Measurements from ENCODE around the gene SCP2.
A peak's percentile ranks its signal among the peaks of the same experiment; 100 is the strongest.

Gene SCP2

DNA sequence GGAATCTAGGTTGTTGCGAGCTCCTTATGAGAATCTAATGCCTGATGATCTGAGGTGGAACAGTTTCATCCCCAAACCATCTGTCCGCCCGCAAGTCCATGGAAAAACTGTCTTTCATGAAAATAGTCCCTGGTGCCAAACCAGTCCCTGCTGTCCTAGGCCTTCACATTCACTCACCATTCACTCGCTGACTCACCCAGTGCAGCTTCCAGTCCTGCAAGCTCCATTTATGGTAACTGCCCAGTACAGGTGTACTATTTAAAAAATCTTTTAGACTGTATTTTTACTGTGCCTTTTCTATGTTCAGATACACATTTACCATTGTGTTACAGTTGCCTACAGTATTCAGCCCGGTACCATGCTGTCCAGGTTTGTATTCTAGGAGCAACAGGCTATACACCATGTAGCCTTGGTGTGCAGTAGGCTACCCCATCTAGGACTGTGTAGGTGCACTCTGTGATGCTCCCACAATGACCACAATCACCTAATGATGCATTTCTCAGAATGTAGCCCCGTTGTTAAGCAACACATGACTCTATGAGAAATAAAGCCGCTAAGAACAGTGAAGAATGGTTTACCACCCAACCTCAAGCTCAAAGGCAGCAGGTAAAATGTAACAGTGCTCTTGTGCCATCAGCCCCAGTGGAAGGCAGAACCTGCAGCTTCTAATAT is 7.9 kb upstream of the SCP2 start:
- no peak overlapping the region for H3K4me3 ChIP-seq (ENCODE audit: low read depth, low read length)
- ChIA-PET POLR2A (no interaction called here), CTCF (interaction anchor here (1.0 to 2.1 kb wide), 4 partner anchors 8 to 267 kb away, joined by 3 to 6 read pairs (median 4); partner anchors contain the start of gene SCP2)
- TF ChIP-seq, protein P1, sequence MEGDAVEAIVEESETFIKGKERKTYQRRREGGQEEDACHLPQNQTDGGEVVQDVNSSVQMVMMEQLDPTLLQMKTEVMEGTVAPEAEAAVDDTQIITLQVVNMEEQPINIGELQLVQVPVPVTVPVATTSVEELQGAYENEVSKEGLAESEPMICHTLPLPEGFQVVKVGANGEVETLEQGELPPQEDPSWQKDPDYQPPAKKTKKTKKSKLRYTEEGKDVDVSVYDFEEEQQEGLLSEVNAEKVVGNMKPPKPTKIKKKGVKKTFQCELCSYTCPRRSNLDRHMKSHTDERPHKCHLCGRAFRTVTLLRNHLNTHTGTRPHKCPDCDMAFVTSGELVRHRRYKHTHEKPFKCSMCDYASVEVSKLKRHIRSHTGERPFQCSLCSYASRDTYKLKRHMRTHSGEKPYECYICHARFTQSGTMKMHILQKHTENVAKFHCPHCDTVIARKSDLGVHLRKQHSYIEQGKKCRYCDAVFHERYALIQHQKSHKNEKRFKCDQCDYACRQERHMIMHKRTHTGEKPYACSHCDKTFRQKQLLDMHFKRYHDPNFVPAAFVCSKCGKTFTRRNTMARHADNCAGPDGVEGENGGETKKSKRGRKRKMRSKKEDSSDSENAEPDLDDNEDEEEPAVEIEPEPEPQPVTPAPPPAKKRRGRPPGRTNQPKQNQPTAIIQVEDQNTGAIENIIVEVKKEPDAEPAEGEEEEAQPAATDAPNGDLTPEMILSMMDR (IDR thresholded peaks at IDR 0.05; ENCODE audit: insufficient read depth, low read length, missing control alignments): no peak
- DNase-seq (ENCODE audit: low read depth, low spot score): no peak

DNA sequence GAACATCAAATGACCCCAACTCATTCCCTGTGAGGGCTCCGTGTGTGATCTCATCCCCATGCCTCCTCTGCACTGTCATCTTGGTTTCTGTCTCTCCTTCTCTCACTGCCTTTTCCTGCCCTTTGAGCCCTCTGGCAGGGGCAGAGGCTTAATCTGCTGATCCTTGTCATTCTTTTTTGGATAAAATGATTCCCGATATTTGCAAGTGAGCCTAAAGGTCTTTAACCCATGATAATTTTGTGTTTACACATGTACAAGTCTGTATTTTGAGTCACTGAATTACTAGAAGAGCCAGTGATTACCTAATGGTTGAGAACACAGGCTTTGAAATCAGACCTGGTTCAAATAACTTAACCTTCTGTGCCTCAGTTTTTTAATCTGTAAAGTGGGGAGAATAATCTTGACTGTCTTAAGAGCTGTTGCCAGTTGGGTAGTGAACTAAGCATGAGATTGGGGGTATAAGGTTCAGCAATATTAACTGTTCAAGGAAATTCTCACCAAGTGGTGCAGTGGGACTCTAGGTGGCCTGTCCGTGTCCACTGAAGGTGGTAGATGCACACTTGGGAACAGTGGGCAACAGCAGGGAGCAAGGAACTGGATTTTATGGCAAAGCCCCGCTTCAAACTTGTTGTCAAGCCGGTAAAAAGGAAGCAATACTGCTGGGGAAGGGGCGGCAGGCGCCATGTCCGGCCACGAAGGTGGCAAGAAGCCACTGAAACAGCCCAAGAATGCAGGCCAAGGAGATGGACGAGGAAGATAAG is 7.2 kb upstream of the SCP2 start:
- no peak for DNase-seq (ENCODE audit: low read depth, low spot score)
- CTCF ChIA-PET: interaction anchor here (0.8 to 2.1 kb wide), 4 partner anchors 11 to 267 kb away, joined by 3 to 7 read pairs (median 4); no protein-coding TSS in a partner anchor
- H3K4me3 ChIP-seq (ENCODE audit: low read depth, low read length): no peak overlapping the region
- POLR2A ChIA-PET: no interaction called here
- TF ChIP-seq, protein P1 (IDR thresholded peaks at IDR 0.05; ENCODE audit: insufficient read depth, low read length, missing control alignments): no peak

DNA sequence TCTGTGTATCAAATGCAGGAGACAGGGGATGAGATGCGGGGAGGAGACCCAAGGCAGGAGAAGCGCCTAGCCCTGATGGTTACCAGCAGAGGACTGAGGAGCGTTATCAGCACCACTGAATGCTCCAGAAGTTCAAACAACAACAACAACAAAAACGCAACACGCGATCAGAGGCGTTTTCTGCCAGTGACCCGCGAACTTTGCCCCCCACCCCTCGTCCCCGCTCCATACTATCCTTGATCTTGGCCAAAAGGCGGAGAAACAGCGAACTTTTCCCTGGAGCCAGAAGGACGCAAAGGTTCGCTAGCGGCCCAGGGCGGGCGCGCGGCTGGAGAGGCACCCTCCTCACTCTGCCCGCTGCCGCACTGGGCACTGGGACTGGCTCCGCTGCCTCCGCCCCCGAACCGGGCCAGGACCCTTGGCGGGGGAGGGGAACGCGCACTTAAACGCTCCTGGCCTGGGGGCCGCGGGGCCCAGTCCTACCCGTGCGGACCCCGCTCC is 6.2 kb upstream of the SCP2 start:
- POLR2A ChIA-PET: no interaction called here
- CTCF ChIA-PET: interaction anchor here (0.7 to 2.4 kb wide), 10 partner anchors 10 to 269 kb away, joined by 3 to 10 read pairs (median 3); no protein-coding TSS in a partner anchor
- no peak for DNase-seq (ENCODE audit: low read depth, low spot score)
- peak overlapping the region; percentile 66 for H3K4me3 ChIP-seq (ENCODE audit: low read depth, low read length)
- TF ChIP-seq, protein P1 (IDR thresholded peaks at IDR 0.05; ENCODE audit: insufficient read depth, low read length, missing control alignments): no peak

DNA sequence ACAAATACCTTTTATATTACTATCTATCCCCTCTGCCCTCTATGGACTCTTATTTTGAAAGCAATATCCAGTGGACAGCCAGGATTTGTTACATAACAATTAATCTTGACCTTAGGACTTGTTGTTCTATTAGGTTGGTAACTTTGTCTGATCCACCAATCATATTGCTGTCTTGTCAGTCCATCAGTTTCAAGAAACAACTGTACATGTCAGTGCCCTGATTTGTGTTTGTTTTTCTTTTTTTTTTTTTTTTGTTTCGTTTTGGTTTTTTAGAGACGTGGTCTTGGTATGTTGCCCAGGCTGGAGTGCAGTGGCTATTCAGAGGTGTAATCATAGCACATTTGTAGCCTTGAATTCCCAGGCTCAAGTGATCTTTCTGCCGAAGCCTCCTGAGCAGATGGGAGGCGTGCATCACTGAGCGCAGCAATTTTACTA is 1.5 kb upstream of the SCP2 start:
- DNase-seq (ENCODE audit: low read depth, low spot score): no peak
- H3K4me3 ChIP-seq (ENCODE audit: low read depth, low read length): no peak overlapping the region
- CTCF ChIA-PET: interaction anchor here (0.9 to 1.2 kb wide), 3 partner anchors 9 to 251 kb away, joined by 3 read pairs; no protein-coding TSS in a partner anchor
- POLR2A ChIA-PET: no interaction called here
- TF ChIP-seq, protein P1 (IDR thresholded peaks at IDR 0.05; ENCODE audit: insufficient read depth, low read length, missing control alignments): no peak

DNA sequence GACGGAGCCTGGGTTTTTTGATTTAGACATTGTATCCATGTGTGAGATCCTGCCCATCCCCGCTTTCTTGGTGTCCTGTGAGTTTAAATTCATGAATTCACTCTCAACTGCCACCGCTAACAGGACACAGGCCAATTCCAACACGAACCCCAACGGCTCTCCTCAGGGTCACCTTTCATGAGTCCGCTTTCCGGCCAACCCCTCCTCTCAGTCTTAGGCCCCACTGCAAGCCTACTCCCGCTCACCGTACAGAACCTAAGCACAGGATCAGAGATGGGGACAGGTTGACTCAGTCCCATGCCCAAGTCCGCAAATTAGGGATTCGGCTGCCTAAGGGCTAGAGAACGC is 238 bp upstream of the SCP2 start:
- DNase-seq (ENCODE audit: low read depth, low spot score): no peak
- CTCF ChIA-PET: interaction anchor here (0.9 to 1.0 kb wide), 2 partner anchors 8 to 12 kb away, joined by 3 read pairs; no protein-coding TSS in a partner anchor
- POLR2A ChIA-PET: no interaction called here
- peak overlapping the region; percentile 78 for H3K4me3 ChIP-seq (ENCODE audit: low read depth, low read length)
- TF ChIP-seq, protein P1 (IDR thresholded peaks at IDR 0.05; ENCODE audit: insufficient read depth, low read length, missing control alignments): no peak

DNA sequence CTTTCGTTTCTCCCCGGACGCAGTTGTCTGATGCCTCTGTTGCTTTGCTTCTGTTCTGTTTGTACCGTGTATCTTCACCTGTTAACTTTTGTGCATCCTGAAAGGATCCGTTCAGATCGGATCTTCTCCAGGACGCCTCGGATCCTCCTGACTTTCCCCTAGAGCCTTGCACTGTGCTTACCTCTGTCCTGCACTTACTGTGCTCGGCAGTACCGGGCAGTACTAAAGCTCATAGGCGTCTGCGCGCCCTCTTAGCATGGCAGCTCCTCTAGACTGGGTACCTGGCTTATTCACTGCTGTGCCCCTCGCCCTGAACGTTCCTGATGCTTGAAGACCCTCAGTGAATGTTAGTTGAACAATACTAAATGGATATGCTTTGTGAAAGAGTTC is 934 bp downstream of the SCP2 start:
- CTCF ChIA-PET: interaction anchor here (1.0 kb wide), 2 partner anchors 10 to 258 kb away, joined by 3 to 4 read pairs; no protein-coding TSS in a partner anchor
- POLR2A ChIA-PET: no interaction called here
- peak overlapping the region; percentile 78 for H3K4me3 ChIP-seq (ENCODE audit: low read depth, low read length)
- no peak for DNase-seq (ENCODE audit: low read depth, low spot score)
- TF ChIP-seq, protein P1 (IDR thresholded peaks at IDR 0.05; ENCODE audit: insufficient read depth, low read length, missing control alignments): no peak

Measured in AG04449 (cell line).